Testis (tissue), 3 donors: Measurements from ENCODE around the gene ALOX15B. TPM values are rescaled to one million over a fixed set of nuclear protein-coding genes. Genes with fewer than 3 reads are reported as not detected.
"Not testable (repeated sequence)": the region's sequence is repeated elsewhere in the genome, so short reads cannot be mapped to it uniquely, and the experiment has no call there.

ENCODE experiments used
- DNase-seq: peaks from one replicate; pipeline ENCODE4 v3.0.0-alpha.2; 2019
- H3K27ac ChIP-seq, 2 donors: fragments of 200-600 bp; sonication (generic); one replicate each; pipeline ENCODE4 v1.5.1; 2019
- H3K27me3 ChIP-seq: fragments of 200-600 bp; sonication (generic); one replicate; pipeline ENCODE4 v1.5.1; 2019
- H3K36me3 ChIP-seq: fragments of 200-600 bp; sonication (generic); one replicate; pipeline ENCODE4 v1.5.1; 2017; ENCODE audit warnings: low read depth; ENCODE audit errors: missing control alignments
- H3K4me1 ChIP-seq: fragments of 200-600 bp; sonication (generic); one replicate; pipeline ENCODE4 v1.5.1; 2019
- H3K4me3 ChIP-seq, 2 donors: fragments of 200-600 bp; sonication (generic); one replicate each; pipeline ENCODE4 v1.5.1; 2017 to 2019
- H3K9me3 ChIP-seq: fragments of 200-600 bp; sonication (generic); one replicate; pipeline ENCODE4 v1.5.1; 2017
- POLR2A ChIP-seq: fragments of 450-650 bp; IDR thresholded peaks from one replicate; pipeline ENCODE4 v1.6.1; 2017; ENCODE audit warnings: antibody characterized with exemption, mild to moderate bottlenecking, moderate library complexity
- whole genome bisulfite sequencing, 2 donors: methylation state at CpG; one replicate each; pipeline ENCODE4 v1.1.5; 2018; 5-methylcytosine and 5-hydroxymethylcytosine counted together
- intact Hi-C: fragments of 100-400 bp; cut with DNase I; formaldehyde crosslinking; loops from one replicate; pipeline ENCODE4 v1.15.1; 2023; ENCODE audit warnings: low total_unique reads
- polyA plus RNA-seq: library from polyadenylated mRNA; stranded (reverse); fragments of 350-450 nt; fragmentation: Illumina TruSeq; extraction: RNeasy Lipid Tissue Mini Kit (QIAGEN cat#74804); gene quantifications from one replicate; pipeline ENCODE4 v1.2.3, GENCODE V29; 2014; ENCODE audit warnings: low read depth, low replicate concordance; ENCODE audit not compliant: insufficient read depth
- total RNA-seq, 2 donors: library from RNA; depleted of rRNA; stranded (reverse); fragments of >200 nt; gene quantifications; one replicate each; pipeline ENCODE4 v1.2.3, GENCODE V29; 2016
- TF ChIP-seq, protein P1 (sequence below), 3 experiments: fragments of 450-650 bp in 2 of 3; fragments of 200-600 bp in 1 of 3; sonication (generic) in 1 of 3; IDR thresholded peaks; one replicate each; pipeline ENCODE4 v1.5.1; 2016 to 2019; ENCODE audit warnings: antibody characterized with exemption in 3 of 3, mild to moderate bottlenecking in 2 of 3, moderate library complexity in 1 of 3

The ALOX15B gene
- total and polyA plus RNA-seq, 3 donors from 2014 or later = 0.79 to 2.2 (median 1.8) TPM

GRCh38 chr17:8075574-8076342, 36.9 kb downstream of the ALOX15B start:
- Histone ChIP-seq H3K27ac (no peak overlapping the region), H3K4me3 (no peak overlapping the region), H3K27me3 (no peaks in the 10 kb centered on the region), H3K36me3 (no peaks in the 10 kb centered on the region), H3K4me1 (peaks cover 21% of the 10 kb centered on the region), H3K9me3 (no peaks in the 10 kb centered on the region)
- intact Hi-C loops = no loop called here
- TF ChIP-seq POLR2A = no peak
- TF ChIP-seq, protein P1, sequence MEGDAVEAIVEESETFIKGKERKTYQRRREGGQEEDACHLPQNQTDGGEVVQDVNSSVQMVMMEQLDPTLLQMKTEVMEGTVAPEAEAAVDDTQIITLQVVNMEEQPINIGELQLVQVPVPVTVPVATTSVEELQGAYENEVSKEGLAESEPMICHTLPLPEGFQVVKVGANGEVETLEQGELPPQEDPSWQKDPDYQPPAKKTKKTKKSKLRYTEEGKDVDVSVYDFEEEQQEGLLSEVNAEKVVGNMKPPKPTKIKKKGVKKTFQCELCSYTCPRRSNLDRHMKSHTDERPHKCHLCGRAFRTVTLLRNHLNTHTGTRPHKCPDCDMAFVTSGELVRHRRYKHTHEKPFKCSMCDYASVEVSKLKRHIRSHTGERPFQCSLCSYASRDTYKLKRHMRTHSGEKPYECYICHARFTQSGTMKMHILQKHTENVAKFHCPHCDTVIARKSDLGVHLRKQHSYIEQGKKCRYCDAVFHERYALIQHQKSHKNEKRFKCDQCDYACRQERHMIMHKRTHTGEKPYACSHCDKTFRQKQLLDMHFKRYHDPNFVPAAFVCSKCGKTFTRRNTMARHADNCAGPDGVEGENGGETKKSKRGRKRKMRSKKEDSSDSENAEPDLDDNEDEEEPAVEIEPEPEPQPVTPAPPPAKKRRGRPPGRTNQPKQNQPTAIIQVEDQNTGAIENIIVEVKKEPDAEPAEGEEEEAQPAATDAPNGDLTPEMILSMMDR (IDR thresholded peaks at IDR 0.05) = no peak
- 88% methylated on average over 6 to 14 of the region's 14 CpGs for WGBS, 2 donors
- DNase-seq = no peak

DNA sequence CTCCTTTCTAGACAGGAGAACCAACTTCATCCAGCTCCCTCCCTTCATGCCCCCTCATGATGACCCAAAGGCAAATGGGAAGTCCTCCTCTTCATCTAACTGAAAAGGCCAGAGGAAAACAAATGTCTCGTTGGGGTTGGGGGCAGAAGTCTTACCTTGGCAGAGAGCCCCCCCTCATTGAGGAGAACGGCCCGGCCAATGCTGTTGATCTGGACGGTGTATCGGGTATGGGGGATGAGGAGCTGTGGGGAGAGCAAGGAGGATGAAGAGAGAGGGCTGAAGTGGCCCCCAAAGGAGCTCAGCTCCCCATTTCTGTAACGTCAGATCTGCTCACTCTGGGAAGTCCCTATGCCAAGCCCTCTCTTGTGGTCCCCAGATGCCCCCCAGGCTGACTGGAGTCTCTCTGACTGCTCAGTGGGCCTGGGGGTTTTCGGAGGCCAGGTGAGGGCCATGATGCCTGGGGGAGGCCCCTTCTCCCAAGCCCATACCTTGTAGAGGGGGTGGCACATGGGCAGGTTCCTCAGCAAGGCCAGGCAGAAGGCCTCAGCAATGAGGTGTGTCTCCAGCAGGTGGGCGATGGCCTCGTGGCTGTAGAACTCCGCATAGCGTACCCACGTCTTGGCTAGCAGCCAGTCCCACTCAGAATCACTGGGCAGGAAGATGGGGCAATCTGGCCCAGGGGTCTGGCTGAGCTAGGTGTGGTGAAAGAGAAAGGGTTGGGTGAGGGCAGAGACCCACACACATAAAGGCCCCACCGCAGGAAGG, 37.8 kb downstream of the ALOX15B start:
- Histone ChIP-seq H3K4me1 (peaks cover 21% of the 10 kb centered on the region), H3K27ac (no peak overlapping the region), H3K4me3 (no peak overlapping the region), H3K27me3 (no peaks in the 10 kb centered on the region), H3K36me3 (no peaks in the 10 kb centered on the region), H3K9me3 (no peaks in the 10 kb centered on the region)
- no peak for TF ChIP-seq POLR2A
- TF ChIP-seq, protein P1 (IDR thresholded peaks at IDR 0.05) = no peak
- DNase-seq = no peak
- WGBS, 2 donors = 89 to 91% methylated on average over 13 of the region's 13 CpGs
- intact Hi-C loops = no loop called here

DNA sequence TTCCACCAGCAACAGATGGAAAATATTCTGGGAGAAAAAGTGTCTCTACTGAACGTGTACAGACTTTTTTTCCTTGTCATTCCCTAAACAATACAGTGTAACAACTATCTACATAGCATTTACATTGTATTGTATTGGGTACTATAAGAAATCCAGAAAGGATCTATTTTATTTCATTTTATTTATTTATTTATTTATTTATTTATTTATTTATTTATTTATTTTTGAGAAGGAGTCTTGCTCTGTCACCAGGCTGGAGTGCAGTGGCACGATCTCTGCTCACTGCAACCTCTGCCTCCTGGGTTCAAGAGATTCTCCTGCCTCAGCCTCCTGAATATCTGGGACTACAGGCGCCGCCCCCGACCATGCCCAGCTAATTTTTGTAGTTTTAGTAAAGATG, 39.1 kb downstream of the ALOX15B start:
- WGBS, 2 donors = 56 to 69% methylated on average over 5 of the region's 5 CpGs
- H3K27ac ChIP-seq, H3K27me3 ChIP-seq, DNase-seq, H3K9me3 ChIP-seq, H3K36me3 ChIP-seq, H3K4me3 ChIP-seq, intact Hi-C loops: not testable (repeated sequence)
- H3K4me1 ChIP-seq = peaks cover 14% of the 10 kb centered on the region

DNA sequence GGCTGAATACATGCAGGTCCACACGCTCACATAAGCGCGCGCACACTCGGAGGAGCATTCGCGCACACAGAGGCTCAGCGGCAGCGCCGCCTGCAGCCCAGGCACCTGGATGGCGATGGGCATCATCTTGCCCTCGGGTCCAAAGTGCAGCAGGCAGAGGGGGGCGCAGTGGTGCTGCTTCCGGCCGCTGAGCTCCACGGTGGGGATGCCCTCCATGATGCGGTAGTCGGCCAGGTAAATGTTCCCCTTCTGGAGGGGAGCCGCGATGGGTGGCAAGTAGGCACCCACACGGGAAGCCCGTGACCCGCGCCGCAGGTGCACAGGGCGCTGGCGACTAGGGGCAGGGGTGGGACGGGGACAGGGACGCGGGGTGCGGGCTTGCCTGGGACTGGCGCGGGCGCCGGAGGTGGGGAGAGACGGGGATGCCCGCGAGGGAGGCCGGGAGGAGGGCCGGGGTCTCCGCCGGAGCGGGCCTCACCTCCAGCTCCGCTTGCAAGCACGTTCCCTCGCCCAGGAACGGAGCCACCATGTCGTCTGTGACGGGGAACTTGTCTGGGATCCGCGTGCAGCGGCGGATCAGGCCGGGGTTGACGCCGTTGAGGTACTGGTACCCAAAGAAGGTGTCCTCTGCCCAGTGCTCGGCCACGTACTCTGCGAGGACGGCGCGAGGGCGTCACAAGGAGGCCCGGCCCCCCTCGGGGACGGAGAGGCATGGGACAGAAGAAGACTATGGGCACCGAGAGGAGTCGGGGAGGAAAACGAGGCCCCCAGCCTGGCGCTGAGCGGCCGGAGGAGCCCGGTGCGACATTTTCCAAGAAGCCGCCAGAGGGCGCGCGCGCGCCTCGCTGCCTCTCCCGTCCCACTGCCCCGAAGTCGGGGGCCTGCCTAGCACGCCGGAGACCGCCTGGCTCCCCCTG, 40.7 kb downstream of the ALOX15B start:
- Histone ChIP-seq H3K27ac (no peak overlapping the region), H3K9me3 (no peaks in the 10 kb centered on the region), H3K36me3 (no peaks in the 10 kb centered on the region), H3K27me3 (no peaks in the 10 kb centered on the region), H3K4me3 (peak overlapping the region; percentile 52 to 54), H3K4me1 (peaks cover 10% of the 10 kb centered on the region)
- DNase-seq = peak; percentile 79
- 1% methylated on average over 25 to 52 of the region's 87 CpGs for WGBS, 2 donors
- TF ChIP-seq, protein P1 (IDR thresholded peaks at IDR 0.05) = peak; percentile 33 to 88 (median 76)
- TF ChIP-seq POLR2A = no peak
- intact Hi-C loops = no loop called here
